HG02840 (cell line): ENCODE data around the gene CCDC110.
A peak's percentile ranks its signal among the peaks of the same experiment; 100 is the strongest.

Experiments used
- ATAC-seq: cut with Tn5 transposase; IDR thresholded peaks from one replicate; pipeline ENCODE4 v1.9.1; 2021; ENCODE audit warnings: mild to moderate bottlenecking, moderate library complexity, moderate number of reproducible peaks; ENCODE audit not compliant: unreplicated experiment, low FRiP score

The CCDC110 gene

GRCh38 chr4:185424905-185425646 is 46.5 kb downstream of the CCDC110 start:
- ATAC-seq, result no peak

DNA sequence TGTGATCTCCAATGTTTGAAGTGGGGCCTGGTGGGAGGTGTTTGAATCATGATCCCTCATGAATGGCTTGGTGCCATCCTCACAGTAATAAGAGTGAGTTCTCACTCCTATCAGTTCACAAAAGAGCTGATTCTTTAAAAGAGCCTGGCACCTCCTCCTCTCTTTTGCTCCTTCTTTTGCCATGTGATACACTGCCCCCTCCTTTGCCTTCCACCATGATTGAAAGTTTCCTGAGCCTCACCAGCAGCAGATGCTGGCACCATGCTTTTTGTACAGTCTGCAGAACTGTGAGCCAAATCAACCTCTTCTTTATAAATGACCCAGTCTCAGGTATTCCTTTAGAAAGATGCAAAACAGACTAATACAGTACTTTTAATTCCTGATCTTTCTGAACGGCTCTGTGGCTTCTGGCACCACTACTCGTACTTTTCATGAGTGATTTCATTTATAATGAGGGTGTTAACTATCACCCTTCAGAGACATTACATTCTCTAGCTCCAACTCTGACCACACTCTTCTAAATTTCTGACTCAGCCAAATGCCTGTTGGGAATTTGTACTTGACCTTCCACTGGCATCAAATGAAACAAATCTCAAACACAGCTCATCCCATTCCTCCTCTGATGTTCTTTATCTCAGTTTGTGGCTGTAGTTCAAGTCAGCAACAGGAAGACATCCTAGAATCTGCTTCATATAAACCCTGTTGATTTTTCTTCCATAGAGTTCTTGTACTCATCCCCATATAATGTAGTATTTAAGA is 50.0 kb downstream of the CCDC110 start:
- ATAC-seq, result no peak

DNA sequence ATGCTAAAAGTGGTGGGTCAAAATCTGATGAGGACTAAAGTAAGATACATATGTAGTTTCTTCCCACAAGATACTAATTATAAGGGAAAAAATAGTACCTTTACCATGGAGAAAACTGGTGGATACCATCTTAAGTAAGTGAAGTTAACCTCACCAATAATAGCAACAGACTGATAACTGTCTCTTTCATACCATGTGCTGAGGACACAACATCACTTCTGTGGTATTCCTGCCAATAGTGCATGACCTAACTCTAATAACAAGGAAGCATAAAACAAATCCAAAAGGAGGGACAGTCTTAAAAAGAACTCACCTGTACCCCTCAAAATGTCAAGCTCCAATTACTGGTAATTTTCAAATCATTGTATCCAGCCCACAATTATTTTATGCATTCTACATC is 54.6 kb downstream of the CCDC110 start:
- ATAC-seq, result no peak

GRCh38 chr4:185412412-185412811 is 59.1 kb downstream of the CCDC110 start:
- ATAC-seq, result no peak

DNA sequence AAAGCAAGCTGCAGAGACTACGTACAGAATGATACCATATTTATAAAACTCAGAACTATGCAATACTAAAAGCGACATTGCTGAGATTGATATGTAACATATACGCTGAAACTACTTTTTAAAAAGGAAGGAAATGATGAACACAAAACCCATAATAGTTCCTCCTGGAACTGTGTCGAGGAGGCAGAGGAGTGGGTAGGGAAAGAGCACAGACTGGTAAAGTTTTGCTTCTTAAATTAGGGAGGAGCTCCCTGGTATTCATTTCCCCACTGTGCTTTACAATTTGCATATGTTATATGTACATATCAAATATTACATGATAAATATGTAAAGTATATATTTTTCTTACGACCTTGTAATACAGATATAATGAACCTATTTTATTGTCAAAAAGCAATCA is 59.7 kb downstream of the CCDC110 start:
- ATAC-seq, result no peak

DNA sequence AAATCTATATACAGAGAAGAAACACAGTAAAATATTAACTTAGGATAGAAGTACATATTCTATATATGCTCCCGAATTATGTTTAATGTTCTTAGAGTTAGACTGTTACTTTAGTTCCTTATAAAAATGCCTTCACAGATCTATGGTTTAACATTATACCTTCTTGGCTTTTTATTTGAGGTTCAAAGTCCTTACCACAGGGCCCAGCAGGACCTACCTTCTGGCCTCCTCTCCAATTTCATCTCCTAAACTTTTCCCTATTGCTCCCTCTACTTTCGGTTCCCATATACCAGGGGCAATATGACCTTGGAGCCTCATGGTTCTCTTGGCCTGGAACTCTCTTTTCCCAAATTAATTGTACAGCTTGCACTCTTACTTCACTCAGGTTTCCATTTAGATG is 63.1 kb downstream of the CCDC110 start:
- ATAC-seq, result no peak

GRCh38 chr4:185405296-185405999 is 66.1 kb downstream of the CCDC110 start:
- ATAC-seq, result peak; percentile 64

DNA sequence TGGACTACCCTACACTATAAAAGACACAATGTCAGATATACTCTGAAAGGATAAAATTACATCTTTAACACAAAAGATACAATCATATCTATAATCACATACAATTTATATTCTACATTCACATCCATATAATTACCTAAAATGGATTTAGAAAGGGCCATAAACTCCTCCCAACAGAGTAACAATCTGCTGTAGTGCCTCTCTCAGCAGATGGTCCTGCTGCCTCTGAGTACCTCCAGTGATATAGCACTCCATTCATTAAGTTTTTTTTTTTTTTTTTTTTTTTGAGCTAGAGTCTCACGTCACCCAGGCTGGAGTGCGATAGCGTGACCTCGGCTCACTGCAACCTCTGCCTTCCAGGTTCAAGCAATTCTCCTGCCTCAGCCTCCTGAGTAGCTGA is 67.5 kb downstream of the CCDC110 start:
- no peak for ATAC-seq

DNA sequence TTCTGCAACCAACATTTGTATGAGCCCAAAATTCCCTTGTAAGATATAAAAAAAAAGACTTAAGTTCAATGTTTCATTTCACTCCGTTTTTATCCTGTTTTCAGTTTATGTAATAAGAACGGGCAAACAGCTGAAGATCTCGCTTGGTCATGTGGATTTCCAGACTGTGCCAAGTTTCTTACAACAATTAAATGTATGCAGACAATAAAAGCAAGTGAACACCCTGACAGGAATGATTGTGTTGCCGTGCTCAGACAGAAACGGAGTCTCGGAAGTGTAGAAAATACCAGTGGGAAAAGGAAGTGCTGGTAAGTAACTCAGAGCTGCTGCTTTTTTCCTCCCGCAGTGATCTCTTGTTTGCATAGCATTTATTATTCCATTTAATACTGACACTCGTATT is 72.1 kb downstream of the CCDC110 start:
- no peak for ATAC-seq

DNA sequence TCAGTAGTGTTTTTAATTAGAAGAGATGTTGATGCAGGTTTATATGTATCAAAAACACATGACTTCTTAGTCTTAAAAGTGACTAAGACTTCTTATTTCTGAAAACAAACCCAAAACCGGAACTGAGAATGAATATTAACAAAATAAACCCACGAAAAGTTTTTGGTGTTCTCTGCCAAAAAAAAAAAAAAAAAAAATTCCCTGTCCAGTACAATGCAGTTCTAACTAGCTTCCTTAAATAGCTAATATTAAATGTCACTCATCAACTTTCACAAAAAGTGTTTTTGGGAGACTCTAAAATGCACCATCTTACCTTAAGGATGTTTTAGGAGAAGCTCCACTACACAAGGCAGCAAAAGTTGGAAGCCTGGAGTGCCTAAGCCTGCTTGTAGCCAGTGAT is 72.9 kb downstream of the CCDC110 start:
- no peak for ATAC-seq

DNA sequence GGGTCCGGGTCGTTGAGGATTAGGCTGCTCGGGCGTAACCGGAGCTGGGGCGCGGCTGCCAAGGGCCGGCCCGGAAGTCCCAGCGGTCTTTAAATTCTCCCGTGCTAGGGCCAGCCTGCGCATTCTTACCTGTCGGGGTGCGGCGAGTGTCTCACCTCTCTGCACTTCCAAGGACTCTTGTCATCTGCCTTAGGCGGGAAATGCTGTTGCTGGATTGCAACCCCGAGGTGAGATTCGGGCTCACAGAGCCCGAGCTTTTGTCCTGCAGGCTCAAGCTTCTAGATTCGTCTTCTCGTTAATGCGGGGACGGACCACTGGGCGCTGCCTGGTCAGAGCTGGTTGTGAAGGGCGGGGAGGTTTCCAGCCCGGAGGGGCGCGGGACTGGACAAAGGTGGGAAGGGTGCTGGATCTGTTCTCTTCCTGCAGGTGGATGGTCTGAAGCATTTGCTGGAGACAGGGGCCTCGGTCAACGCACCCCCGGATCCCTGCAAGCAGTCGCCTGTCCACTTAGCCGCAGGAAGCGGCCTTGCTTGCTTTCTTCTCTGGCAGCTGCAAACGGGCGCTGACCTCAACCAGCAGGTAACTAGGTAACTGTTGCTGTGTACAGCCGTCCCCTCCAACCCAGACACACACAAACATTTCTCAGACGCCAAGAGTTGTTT is 74.7 kb downstream of the CCDC110 start, which contains the start of gene ANKRD37:
Gene ANKRD37 (plus strand): TSS at position 118 of the 662 bp plus-strand sequence. CDS start 83 bp downstream, at position 201.
- no peak for ATAC-seq

DNA sequence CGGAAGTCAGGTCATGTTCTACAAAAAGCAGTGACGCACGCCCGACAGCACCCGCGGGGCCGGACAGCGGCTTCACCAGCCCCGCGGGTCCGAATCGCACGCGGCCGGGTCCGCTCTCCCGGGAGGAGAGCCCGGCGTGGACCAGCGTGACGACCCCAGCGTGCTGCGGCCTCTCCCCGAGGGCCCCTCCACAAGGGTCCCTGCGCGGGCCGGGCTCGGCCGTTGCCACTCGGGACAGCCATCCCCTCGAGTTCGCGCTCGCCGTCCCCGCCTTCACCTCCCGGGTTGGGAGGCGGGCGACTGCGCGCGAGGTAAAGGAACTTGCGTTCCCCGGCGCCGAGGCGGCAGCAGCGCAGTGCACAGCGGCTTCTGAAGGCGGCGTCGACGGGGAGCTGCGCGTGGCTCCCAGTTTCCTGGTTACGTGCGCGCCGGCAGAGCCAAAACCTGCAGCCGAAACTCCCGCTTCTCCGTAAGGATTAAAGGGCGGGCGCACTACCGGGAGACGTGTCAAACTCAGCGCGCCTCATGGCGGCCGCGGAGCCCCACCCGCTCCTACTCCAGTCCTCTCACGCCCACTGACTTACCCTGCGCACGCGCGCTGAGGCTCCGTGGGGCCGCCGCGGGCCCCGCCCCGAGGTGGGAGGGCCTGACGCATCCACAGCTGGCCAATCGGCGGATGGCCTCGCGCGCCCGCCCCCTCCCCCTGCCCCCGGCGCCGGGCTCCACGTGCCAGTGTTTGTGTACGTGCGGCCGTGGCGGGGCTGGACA is 75.4 kb downstream of the CCDC110 start:
- ATAC-seq, result peak; percentile 86

- ATAC-seq, result no peak
Measured at GRCh38 chr4:185395238-185395955, 76.1 kb downstream of the CCDC110 start, which contains the start of gene LRP2BP. Gene LRP2BP, minus strand, starts transcription at chr4:185395924. Its CDS starts 17,738 bp downstream, at chr4:185378186.
